Hepatocyte (in vitro differentiated cells): Measurements from ENCODE around the gene AGAP3. TPM values are rescaled to one million over a fixed set of nuclear protein-coding genes. Genes with fewer than 3 reads are reported as not detected.

Experiments used
- DNase-seq: peaks from one replicate; pipeline ENCODE4 v3.0.0-alpha.2; 2016; ENCODE audit warnings: low spot score
- H2AFZ ChIP-seq: fragments of 200-600 bp; sonication (generic); 2 replicates; pipeline ENCODE4 v1.6.0; 2016; ENCODE audit warnings: antibody characterized with exemption, mild to moderate bottlenecking
- H3K27ac ChIP-seq: fragments of 200-600 bp; sonication (generic); 2 replicates; pipeline ENCODE4 v1.5.1; 2016; ENCODE audit warnings: mild to moderate bottlenecking
- H3K27me3 ChIP-seq: fragments of 200-600 bp; sonication (generic); 2 replicates; pipeline ENCODE4 v1.6.1; 2016
- H3K36me3 ChIP-seq: fragments of 200-600 bp; sonication (generic); replicated peaks from 2 replicates; pipeline ENCODE4 v1.5.1; 2016; ENCODE audit warnings: low read depth; ENCODE audit not compliant: insufficient read depth
- H3K4me1 ChIP-seq: fragments of 200-600 bp; sonication (generic); 2 replicates; pipeline ENCODE4 v1.5.1; 2016; ENCODE audit warnings: mild to moderate bottlenecking, moderate library complexity; ENCODE audit not compliant: insufficient read depth
- H3K4me2 ChIP-seq: fragments of 200-600 bp; sonication (generic); 2 replicates; pipeline ENCODE4 v1.6.0; 2016
- H3K4me3 ChIP-seq: fragments of 200-600 bp; sonication (generic); 2 replicates; pipeline ENCODE4 v1.5.1; 2016; ENCODE audit warnings: mild to moderate bottlenecking
- H3K79me2 ChIP-seq: fragments of 200-600 bp; sonication (generic); 2 replicates; pipeline ENCODE4 v1.6.0; 2017; ENCODE audit warnings: mild to moderate bottlenecking
- H3K9me2 ChIP-seq: fragments of 200-600 bp; sonication (generic); replicated peaks from 2 replicates; pipeline ENCODE4 v1.6.0; 2017; ENCODE audit warnings: mild to moderate bottlenecking; ENCODE audit not compliant: insufficient read depth
- H3K9me3 ChIP-seq: fragments of 200-600 bp; sonication (generic); 2 replicates; pipeline ENCODE4 v1.5.1; 2016; ENCODE audit warnings: low read depth, mild to moderate bottlenecking
- H4K20me1 ChIP-seq: fragments of 200-600 bp; sonication (generic); 2 replicates; pipeline ENCODE4 v1.6.0; 2016; ENCODE audit warnings: mild to moderate bottlenecking; ENCODE audit not compliant: insufficient read depth, poor library complexity, severe bottlenecking
- CTCF ChIP-seq: fragments of 200-600 bp; sonication (generic); IDR thresholded peaks from 2 replicates; pipeline ENCODE4 v1.5.1; 2016; ENCODE audit warnings: antibody characterized with exemption, mild to moderate bottlenecking; ENCODE audit not compliant: poor library complexity
- EZH2 ChIP-seq: fragments of 200-600 bp; sonication (generic); IDR thresholded peaks from 2 replicates; pipeline ENCODE4 v1.6.1; 2016; ENCODE audit warnings: antibody characterized with exemption, mild to moderate bottlenecking, borderline replicate concordance
- EZH2phosphoT487 ChIP-seq: fragments of 200-600 bp; sonication (generic); IDR thresholded peaks from one replicate; pipeline ENCODE4 v1.6.1; 2018; ENCODE audit warnings: antibody characterized with exemption, mild to moderate bottlenecking, low read depth, moderate library complexity; ENCODE audit not compliant: unreplicated experiment, severe bottlenecking
- WGBS: methylation state at CpG from one replicate; pipeline ENCODE4 v1.1.6; 2016; ENCODE audit warnings: low lambda C conversion rate; ENCODE audit errors: missing lambda C conversion rate; 5-methylcytosine and 5-hydroxymethylcytosine counted together
- polyA plus RNA-seq: library from polyadenylated mRNA; unstranded; fragments of >200 nt; fragmentation: Nextera tagmentation; extraction: Ambion mirVana; gene quantifications from 2 replicates; pipeline ENCODE4 v1.2.1, GENCODE V29; 2016
- total RNA-seq: library from RNA; depleted of rRNA; stranded (reverse); fragments of >200 nt; gene quantifications from 2 replicates; pipeline ENCODE4 v1.2.3, GENCODE V29; 2014

The AGAP3 gene
- total and polyA plus RNA-seq, 2 experiments from 2014 or later = 44.0 to 56.7 TPM

GRCh38 chr7:151083071-151083823, 3.0 kb upstream of the AGAP3 start, which contains the start of gene TMUB1:
Gene TMUB1 (minus strand): TSS chr7:151083493. CDS start chr7:151082563, 930 bp downstream.
- no peak for TF ChIP-seq EZH2
- Histone ChIP-seq H3K9me2 (no peaks in the 10 kb centered on the region), H3K36me3 (no peaks in the 10 kb centered on the region), H2AFZ (peak within 1 kb of the TSS; percentile 79), H3K4me3 (peak within 1 kb of the TSS; percentile 91), H3K4me2 (peak within 1 kb of the TSS; percentile 90), H3K9me3 (no peaks in the 10 kb centered on the region), H3K27ac (peak within 1 kb of the TSS; percentile 94), H3K79me2 (peaks cover 53% of the 10 kb centered on the region), H4K20me1 (peaks cover 9% of the 10 kb centered on the region), H3K27me3 (no peaks in the 10 kb centered on the region), H3K4me1 (peaks cover 55% of the 10 kb centered on the region)
- peak; percentile 88 for DNase-seq
- WGBS = under 1% methylated on average over 55 of the region's 69 CpGs

- whole genome bisulfite sequencing = 36% methylated on average over 3 of the region's 3 CpGs
- DNase-seq = no peak
- Histone ChIP-seq H3K9me3 (no peaks in the 10 kb centered on the region), H3K36me3 (no peaks in the 10 kb centered on the region), H3K27ac (peak overlapping the region; percentile 94), H3K4me3 (peak overlapping the region; percentile 91), H3K79me2 (peaks cover 55% of the 10 kb centered on the region), H3K27me3 (no peaks in the 10 kb centered on the region), H3K9me2 (no peaks in the 10 kb centered on the region), H3K4me1 (peaks cover 55% of the 10 kb centered on the region), H4K20me1 (peaks cover 14% of the 10 kb centered on the region), H2AFZ (peak overlapping the region; percentile 79), H3K4me2 (peak overlapping the region; percentile 90)
- TF ChIP-seq EZH2phosphoT487 = no peak
- TF ChIP-seq CTCF = no peak
- no peak for TF ChIP-seq EZH2
Measured at GRCh38 chr7:151083824-151084160, 2.5 kb upstream of the AGAP3 start.

- Histone ChIP-seq H3K4me1 (peaks cover 60% of the 10 kb centered on the region), H3K36me3 (no peaks in the 10 kb centered on the region), H3K79me2 (peaks cover 55% of the 10 kb centered on the region), H3K4me3 (no peak overlapping the region), H2AFZ (no peak overlapping the region), H3K27me3 (no peaks in the 10 kb centered on the region), H4K20me1 (peaks cover 24% of the 10 kb centered on the region), H3K9me2 (no peaks in the 10 kb centered on the region), H3K9me3 (no peaks in the 10 kb centered on the region), H3K4me2 (peak overlapping the region; percentile 100), H3K27ac (peak overlapping the region; percentile 91)
- WGBS = 39% methylated on average over 5 of the region's 5 CpGs
- no peak for TF ChIP-seq CTCF
- no peak for TF ChIP-seq EZH2phosphoT487
- no peak for TF ChIP-seq EZH2
- no peak for DNase-seq
Measured at GRCh38 chr7:151085329-151085690, 965 bp upstream of the AGAP3 start.

GRCh38 chr7:151086802-151087244, 548 bp downstream of the AGAP3 start:
- no peak for TF ChIP-seq EZH2
- TF ChIP-seq EZH2phosphoT487 = no peak
- no peak for TF ChIP-seq CTCF
- no peaks in the 10 kb centered on the region for H3K9me2 ChIP-seq
- H3K4me3 ChIP-seq = peak overlapping the region; percentile 95
- H3K27ac ChIP-seq = peak overlapping the region; percentile 83
- DNase-seq = peak; percentile 55
- H3K36me3 ChIP-seq = no peaks in the 10 kb centered on the region
- no peaks in the 10 kb centered on the region for H3K27me3 ChIP-seq
- peak overlapping the region; percentile 100 for H3K4me2 ChIP-seq
- peaks cover 64% of the 10 kb centered on the region for H3K79me2 ChIP-seq
- H4K20me1 ChIP-seq = peaks cover 39% of the 10 kb centered on the region
- peaks cover 52% of the 10 kb centered on the region for H3K4me1 ChIP-seq
- peak overlapping the region; percentile 66 for H2AFZ ChIP-seq
- 1% methylated on average over 34 of the region's 56 CpGs for WGBS
- no peaks in the 10 kb centered on the region for H3K9me3 ChIP-seq
